ENCODE results near the gene FANCD2.
A peak's percentile ranks its signal among the peaks of the same experiment; 100 is the strongest.
"Not testable (repeated sequence)": the region's sequence is repeated elsewhere in the genome, so short reads cannot be mapped to it uniquely, and the experiment has no call there.

FANCD2 gene

DNA sequence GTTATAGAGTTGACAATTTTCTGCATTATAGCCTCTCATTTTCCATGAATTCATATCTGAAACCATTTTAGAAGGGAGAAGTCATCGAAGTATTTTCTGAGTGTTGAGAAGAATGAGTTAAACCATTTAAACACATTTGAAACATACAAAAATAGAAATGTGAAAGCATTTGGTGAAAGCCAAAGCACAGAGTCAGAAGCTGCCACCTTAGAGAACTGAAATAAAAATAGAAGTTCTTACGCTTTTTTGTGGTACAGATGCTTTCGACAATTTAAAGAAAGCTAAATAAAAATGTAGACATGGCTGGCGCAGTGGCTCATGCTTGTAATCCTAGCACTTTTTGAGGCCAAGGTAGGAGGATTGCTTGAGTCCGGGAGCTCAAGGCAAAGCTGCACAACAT is 72.8 kb downstream of the FANCD2 start:
- no peak for DNase-seq (ENCODE audit: low spot score)

DNA sequence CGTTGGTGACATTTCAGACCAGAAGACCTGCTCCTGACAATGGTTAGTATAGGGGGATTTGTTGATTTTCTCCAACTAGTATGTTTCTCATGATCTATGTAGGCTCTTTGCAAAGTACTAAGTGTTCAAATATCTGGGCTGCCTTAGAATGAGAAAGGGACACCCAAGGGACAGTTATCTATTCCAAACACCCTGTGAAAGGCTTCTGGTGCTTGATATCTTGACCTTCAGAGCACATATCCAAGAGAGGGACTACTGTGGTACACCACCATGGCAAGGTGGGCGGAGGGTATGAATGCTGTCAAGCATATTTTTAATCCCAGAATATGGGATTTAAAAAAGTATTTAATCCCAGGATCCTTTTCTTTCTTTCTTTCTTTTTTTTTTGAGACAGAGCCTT is 80.7 kb downstream of the FANCD2 start:
- DNase-seq (ENCODE audit: low spot score), result no peak

DNA sequence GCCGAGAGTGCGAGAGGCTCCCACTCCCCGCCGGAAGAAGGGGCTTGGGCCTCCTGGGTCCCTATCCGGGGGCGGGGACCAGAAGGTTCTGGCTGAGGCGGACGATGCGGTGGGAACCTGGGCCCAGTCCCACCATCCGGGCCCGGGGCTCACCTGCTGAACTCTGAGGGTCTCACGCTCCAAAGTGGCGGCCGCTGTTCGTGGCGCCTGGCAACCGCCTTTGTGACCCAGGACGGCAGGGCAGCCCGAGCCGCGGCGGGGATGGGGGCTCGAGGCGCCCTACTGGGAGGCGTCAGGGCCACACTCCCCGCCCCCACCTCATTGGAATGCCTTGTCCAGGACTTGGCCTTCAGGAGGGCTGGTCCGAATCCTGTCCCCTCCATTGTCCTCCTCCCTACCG is 81.9 kb downstream of the FANCD2 start, which contains the start of gene FANCD2OS:
FANCD2OS (minus strand) TSS at position 165 of the 400 bp plus-strand sequence. CDS start 3,481 bp downstream, outside the sequence.
- DNase-seq (ENCODE audit: low spot score), result no peak

DNA sequence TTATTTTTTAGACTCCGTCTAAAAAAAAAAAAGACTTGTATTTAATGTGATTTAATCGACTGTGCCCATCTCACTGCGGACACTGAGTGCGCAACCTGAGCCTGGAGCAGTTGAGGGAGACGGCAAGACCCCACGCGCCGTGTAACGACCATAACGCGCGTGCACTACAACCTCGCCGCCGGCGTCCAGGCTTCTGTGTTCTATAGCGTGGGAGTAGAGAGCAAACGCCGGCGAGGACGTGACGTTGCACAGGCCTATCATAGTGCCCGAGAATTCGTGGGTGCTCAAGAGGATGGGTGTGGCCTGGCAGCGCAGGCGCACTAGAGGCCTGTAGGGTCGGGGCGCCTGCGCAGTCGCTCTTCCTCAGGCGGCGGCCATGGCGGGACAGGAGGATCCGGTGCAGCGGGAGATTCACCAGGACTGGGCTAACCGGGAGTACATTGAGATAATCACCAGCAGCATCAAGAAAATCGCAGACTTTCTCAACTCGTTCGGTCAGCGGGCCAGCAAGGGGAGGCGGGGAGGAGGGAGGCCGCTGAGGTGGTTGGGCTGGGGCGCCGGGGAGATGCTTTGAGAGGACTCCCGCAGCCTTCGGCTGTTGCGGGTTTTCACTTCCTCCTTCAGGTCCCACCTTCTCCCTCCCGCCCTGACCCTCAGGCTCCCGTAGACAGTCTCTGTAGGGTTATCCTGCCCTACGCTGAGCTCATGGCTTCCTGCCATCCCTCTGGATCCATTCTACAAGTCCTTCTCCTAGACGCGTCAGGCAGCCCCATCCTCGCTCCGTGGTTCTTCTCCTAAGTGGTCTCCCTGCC is 89.3 kb downstream of the FANCD2 start, which contains the start of gene BRK1:
BRK1 (plus strand) TSS at position 350 of the 812 bp plus-strand sequence; CDS start at position 377, 27 bp downstream.
- DNase-seq (ENCODE audit: low spot score), result peak; percentile 99

DNA sequence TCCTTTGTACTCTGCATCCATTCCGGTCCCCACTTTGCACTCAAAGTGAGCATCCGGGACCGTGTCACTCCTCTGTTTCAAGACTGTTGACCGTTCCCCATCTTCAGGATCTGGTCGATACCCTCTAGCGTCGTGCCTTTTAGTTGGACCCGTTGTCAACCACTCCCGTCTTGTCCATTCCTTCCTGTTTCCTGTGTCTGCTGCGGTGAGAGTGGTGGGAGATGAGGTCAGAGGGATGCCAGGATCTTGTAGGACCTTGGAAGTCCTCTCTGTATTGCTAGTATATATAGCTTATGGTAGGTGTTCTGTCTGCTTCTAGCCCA is 89.9 kb downstream of the FANCD2 start:
- no peak for DNase-seq (ENCODE audit: low spot score)

DNA sequence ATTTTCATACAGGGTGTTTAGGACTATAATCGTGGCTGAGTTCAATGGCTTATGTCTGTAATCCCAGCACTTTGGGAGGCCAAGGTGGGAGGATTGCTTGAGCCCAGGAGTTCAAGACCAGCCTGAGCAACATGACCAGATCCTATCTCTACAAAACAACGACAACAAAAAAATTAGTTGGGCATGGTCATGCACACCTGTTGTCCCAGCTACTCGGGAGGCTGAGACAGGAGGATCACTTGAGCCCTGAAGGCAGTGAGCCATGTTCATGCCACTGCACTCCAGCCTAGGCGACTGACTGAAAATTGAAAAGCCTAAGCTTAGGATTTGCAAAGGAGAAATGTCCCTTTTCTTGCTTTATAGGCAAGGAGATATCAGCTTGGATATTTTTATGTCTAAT is 90.7 kb downstream of the FANCD2 start:
- DNase-seq (ENCODE audit: low spot score), result no peak

DNA sequence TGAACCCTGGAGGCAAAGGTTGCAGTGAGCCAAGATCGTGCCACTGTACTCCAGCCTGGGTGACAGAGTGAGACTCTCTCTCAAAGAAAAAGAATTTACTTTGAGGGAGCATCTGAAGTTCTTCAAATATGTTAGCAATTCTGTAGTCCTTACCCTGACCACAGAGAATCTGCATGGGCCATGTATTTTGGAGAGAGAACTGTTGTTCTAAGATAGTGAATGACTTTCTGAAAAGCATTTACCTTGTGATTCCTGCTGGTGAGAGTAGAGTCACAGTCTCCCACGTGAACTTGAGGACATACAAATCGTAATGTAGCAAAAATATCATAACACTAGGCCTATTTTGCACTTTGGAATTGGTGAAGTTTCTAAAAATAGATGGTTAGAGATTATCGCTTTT is 93.1 kb downstream of the FANCD2 start:
- DNase-seq (ENCODE audit: low spot score), result no peak

DNA sequence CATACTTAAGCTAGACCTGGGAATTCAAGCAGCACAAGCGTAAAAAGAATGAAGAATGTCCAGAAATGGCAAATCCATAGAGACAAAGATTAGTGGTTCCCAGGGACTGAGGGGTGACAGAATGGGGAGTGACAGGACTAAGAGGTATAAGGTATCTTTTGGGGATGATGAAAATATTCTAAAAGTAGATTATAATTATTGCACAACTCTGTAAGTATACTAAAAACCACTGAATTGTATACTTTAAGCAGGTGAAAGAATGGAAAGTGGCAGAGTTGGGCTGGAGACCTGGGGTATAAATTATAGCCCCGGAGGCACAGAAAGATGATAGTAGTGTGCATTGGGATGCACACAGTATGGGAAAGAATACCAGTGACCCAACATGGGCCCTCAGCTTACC is 94.8 kb downstream of the FANCD2 start:
- no peak for DNase-seq (ENCODE audit: low spot score)

DNA sequence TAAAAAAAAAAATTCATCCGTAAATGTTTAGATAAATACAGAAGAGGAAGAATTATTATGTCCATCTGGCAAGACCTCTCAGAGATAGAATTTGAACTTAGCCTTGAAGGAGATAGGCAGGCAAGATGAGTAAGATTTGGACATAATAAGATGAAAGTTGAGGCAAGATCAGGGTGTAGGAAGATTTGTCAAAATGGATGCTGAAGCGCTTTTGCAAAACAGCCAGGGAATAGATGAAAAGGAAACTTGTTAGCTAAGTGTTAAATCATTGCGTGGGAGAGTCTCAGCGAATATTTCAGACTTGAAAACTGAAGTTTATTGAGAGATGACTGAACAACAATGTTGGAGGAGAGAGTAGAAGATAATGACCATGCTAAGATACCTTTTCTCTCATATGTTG is 96.5 kb downstream of the FANCD2 start:
- no peak for DNase-seq (ENCODE audit: low spot score)

DNA sequence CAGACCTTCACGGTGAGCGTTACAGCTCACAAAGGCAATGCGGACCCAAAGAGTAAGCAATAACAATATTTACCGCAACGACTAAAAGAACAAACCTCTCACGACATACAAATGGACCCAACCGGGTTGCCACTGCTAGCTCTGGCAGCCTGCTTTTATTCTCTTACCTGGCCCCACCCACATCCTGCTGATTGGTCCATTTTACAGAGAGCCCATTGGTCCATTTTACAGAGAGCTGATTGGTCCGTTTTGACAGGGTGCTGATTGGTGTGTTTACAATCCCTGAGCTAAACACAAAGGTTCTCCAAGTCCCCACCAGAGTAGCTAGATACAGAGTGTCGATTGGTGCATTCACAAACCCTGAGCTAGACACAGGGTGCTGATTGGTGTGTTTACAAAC is 109.6 kb downstream of the FANCD2 start:
- not testable (repeated sequence) for DNase-seq (ENCODE audit: low spot score)

DNA sequence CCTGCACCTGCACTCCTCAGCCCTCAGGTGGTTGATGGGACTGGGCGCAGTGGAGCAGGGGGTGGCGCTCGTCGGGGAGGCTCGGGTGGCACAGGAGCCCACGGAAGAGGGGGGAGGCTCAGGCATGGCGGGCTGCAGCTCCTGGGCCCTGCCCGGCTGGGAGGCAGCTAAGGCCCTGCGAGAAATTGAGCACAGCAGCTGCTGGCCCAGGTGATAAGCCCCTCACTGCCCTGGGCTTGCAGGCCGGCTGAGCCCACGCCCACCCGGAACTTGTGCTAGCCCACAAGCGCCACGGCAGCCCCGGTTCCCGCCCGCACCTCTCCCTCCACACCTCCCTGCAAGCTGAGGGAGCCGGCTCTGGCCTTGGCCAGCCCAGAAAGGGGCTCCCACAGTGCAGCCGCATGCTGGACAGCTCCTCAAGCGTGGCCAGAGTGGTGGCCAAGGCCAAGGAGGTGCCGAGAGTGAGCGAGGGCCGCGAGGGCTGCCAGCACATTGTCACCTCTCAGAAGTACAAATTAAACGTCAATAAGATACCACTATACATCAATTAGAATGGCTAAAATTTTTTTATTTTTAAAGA is 110.3 kb downstream of the FANCD2 start:
- DNase-seq (ENCODE audit: low spot score), result no peak

DNA sequence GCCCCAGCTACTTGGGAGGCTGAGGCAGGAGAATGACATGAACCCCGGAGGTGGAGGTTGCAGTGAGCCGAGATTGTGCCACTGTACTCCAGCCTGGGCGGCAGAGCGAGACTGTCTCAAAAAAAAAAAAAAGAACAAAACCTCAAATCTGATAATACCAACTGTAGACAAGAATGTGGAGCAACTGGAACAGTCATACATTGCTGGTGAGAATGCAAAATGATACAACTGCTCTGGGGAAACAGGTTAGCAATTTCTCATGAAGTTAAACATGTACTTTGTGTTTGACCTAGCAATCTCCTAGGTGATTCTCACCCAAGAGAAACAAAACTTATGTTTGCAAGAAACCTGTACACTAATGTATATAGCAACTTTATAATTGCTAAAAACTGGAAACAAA is 110.9 kb downstream of the FANCD2 start:
- no peak for DNase-seq (ENCODE audit: low spot score)

DNA sequence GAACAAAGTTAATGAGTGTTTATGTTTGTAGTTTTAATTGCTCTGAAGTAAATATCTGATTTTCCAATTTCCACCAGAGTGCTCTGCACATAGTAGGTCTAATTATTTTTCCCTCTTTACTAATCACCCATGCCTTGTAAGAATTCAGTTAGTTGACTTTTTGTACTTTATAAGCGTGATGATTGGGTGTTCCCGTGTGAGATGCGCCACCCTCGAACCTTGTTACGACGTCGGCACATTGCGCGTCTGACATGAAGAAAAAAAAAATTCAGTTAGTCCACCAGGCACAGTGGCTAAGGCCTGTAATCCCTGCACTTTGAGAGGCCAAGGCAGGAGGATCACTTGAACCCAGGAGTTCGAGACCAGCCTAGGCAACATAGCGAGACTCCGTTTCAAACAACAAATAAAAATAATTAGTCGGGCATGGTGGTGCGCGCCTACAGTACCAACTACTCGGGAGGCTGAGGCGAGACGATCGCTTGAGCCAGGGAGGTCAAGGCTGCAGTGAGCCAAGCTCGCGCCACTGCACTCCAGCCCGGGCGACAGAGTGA is 114.8 kb downstream of the FANCD2 start:
- DNase-seq (ENCODE audit: low spot score), result no peak

DNA sequence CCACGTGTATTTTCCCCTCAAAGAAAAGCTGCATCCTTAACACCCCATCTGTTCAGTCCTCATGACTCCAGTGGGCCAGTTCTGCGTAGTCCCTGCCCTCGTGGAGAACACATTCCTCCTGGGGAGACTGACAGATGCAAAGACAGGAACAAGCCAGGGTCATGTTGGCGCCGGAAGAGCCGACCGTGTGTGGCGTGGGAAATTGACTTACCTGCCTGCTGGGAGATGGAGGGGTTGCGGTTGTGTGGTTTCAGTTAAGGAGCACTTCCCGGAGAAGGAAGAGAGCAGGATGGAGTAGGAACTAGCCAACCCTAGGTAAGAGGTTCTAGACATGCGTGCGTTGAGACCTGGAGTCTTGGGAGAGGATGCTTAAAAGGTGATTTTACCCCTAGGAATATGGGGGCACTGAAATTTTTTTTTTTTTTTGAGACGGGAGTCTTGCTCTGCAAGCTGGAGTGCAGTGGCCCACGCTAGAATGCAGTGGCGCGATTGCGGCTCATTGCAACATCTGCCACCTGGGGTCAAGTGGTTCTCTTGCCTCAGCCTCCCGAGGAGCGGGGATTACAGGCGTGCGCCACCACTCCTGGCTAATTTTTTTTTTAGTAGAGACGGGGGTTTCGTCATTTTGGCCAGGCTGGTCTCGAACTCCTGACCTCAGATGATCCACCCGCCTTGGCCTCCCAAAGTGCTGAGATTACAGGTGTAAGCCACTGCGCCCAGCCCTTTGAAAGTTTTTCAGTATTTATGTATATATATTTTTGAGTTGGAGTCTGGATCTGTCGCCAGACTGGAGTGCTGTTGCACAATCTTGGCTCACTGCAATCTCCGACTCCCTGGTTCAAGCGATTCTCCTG is 116.7 kb downstream of the FANCD2 start:
- DNase-seq (ENCODE audit: low spot score), result peak; percentile 51

DNA sequence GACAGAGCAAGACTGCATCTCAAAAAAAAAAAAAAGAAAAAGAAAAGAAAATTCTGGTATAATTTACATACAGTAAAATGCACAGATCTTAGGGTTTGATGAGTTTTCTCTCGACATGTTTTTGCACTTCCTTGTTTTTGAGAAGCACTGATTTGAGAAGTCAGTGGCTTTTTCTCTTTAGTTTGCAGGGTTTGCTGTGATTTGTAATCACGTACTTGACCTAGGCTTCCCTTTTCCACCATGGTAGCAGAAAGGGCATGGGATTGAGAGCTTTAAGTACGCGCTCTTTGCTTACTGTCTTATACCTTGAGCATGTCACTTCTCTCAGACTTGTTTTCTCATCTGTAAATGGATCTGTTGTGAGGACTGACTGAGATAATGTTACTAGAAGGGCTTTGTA is 119.4 kb downstream of the FANCD2 start:
- no peak for DNase-seq (ENCODE audit: low spot score)

DNA sequence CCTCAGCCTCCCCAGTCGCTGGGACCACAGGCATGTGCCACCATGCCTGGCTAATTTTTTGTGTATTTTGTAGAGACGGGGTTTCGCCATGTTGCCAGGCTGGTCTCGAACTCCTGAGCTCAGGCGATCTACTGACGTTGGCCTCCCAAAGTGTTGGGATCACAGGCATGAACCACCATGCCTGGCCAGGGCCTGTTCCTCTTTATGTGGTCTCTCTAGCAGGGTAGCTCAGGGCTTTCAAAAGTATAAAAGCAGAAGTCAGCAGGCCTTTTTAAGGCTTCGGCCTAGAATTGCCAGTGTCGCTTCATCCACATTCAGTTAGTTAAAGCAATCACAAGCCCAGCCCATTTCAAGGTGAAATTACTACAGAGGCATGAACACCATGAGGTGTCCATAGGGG is 123.0 kb downstream of the FANCD2 start:
- no peak for DNase-seq (ENCODE audit: low spot score)

DNA sequence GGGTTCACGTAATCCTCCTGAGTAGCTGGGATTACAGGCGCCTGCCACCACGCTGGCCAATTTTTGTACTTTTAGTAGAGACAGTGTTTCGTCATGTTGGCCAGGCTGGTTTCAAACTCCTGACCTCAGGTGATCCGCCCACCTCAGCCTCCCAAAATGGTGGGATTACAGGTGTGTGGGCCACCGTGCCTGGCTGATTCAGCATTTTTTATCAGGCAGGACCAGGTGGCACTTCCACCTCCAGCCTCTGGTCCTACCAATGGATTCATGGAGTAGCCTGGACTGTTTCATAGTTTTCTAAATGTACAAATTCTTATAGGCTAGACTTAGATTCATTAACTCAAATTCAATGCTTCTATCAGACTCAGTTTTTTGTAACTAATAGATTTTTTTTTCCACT is 124.8 kb downstream of the FANCD2 start:
- no peak for DNase-seq (ENCODE audit: low spot score)

Small RNA genes within 50 kb of the gene (small RNA-seq; reads per million reads assigned to genes)
- gene CYCSP10, result 0 to 0.03 reads per million in 2 experiments
- gene RNU6-670P, result 0 reads per million in 2 experiments
